GM06990 (cell line): ENCODE data around the gene GTPBP1.

Experiments used
- DNase-seq: peaks from one replicate; pipeline ENCODE4 v3.0.0-alpha.2; 2011; ENCODE audit not compliant: insufficient read length; ENCODE audit errors: extremely low read depth
- H3K27me3 ChIP-seq: replicated peaks from 2 replicates; pipeline ENCODE4 v1.6.0; 2011; ENCODE audit warnings: low read length; ENCODE audit not compliant: control insufficient read depth, insufficient read depth
- H3K36me3 ChIP-seq: 2 replicates; pipeline ENCODE4 v1.5.1; 2011; ENCODE audit warnings: low read length; ENCODE audit not compliant: control insufficient read depth, insufficient read depth
- H3K4me3 ChIP-seq: replicated peaks from 2 replicates; pipeline ENCODE4 v1.5.1; 2011; ENCODE audit warnings: low read depth, mild to moderate bottlenecking, control low read depth, low read length
- CTCF ChIP-seq: IDR thresholded peaks from 2 replicates; pipeline ENCODE4 v1.5.1; 2011; ENCODE audit warnings: low read length, control low read depth, mild to moderate bottlenecking, inconsistent platforms; ENCODE audit not compliant: insufficient read depth, poor library complexity, severe bottlenecking

The GTPBP1 gene

GRCh38 chr22:38751422-38752346 lies 45.9 kb downstream of the GTPBP1 start:
- TF ChIP-seq CTCF, result no peak
- peaks cover 26% of the 10 kb centered on the region for H3K36me3 ChIP-seq
- DNase-seq, result peak; percentile 83
- H3K27me3 ChIP-seq, result no peaks in the 10 kb centered on the region
- H3K4me3 ChIP-seq, result peak overlapping the region; percentile 19; the same call in 1 of the 2 replicates

DNA sequence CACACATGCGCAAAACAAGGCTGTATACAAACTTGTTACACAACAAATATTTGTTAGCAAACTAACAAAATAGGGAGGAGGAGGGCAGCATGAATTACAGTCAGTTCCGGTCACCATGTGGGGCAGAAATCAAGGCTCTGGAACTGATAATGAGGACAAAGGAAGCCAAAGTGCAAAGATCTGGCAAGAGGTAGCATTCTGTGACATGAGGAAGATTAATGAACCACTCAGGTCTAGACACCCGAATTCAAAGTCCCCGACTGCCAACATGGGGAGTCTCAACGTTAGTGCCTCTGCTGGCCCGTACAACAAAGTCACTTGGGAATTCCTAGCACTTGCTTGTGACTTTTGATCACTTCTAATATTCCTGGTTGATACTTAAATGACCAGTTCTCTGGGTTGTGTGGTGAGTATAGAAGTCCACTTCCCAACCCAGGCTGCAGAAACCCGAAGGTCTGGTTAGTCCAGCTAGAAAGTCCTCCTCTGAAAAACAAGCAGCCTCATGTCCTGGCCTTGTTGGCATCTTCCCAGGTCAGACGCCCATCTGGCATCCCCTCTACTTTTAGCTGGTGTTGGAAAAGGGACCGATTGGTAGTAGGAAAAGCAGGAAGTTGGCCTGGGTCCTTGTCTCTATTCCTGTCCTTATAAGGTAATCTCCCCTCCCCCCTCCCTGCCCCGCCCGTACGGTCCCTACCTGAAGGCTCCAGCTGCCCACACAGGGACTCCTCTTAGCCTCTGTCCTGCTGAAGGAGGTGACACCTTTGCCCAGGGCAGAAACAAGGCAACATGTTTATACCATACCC lies 48.4 kb downstream of the GTPBP1 start:
- no peaks in the 10 kb centered on the region for H3K27me3 ChIP-seq
- no peak for TF ChIP-seq CTCF
- H3K36me3 ChIP-seq, result peaks cover 22% of the 10 kb centered on the region
- DNase-seq, result no peak
- H3K4me3 ChIP-seq, result peak overlapping the region; percentile 91

DNA sequence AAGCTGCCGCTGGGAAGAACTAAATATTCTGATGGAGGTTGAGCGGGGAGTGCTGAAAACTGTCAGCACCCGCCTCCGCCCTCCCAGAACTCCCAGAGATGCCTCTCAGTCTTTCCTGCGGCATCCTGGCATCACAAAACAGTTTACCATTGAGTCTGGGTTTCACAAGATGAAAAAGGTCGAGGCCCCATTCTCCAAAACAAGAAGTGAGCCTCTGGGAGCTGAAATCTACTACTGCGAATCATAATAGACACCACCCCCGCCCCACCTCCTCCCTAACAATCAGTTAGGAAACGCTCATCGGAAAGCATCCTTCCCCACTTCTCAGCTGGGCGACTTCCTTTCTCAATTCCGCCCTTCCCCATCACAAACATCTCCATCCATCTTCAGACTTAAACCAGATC lies 49.0 kb downstream of the GTPBP1 start:
- no peak for DNase-seq
- Histone ChIP-seq H3K36me3 (peaks cover 16% of the 10 kb centered on the region), H3K27me3 (no peaks in the 10 kb centered on the region), H3K4me3 (peak overlapping the region; percentile 91)
- no peak for TF ChIP-seq CTCF

DNA sequence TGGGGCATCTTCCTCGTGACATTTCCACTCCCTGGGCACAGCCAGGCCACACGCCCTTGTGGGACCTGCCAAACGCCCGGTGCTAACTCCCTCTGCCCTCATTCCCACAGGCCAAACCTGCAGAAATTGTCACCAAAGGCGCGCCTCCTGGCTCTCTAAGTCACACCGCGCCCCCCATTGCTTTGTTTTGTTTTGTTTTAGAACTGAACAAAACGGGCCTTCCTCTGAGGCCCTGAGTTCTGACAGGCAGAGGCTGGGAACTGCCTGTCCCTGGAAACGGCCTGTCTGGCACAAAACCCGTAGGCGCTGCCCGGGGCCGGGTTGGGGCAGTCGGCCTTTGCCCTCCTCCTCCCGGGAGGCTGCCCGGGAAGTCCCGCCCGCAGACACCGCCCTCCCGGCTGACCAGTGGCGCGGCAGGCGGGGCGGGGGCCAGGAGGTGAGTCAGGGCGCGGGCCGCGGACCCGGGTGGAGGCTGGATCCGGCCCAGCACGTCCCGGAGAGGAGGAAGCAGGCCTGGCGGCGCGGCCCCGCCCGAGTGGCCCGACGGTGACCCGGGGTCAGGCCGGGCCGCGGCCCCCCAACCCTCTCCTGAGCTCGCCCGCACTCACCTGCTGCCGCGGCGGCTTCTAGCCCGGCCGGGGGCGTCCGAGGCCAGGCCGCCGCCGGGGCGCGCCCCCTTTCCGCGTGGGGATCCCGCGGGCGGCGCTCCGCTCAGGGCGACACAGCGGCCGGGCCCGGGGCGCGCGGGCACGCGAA lies 49.6 kb downstream of the GTPBP1 start:
- Histone ChIP-seq H3K36me3 (peaks cover 11% of the 10 kb centered on the region), H3K4me3 (peak overlapping the region; percentile 91), H3K27me3 (no peaks in the 10 kb centered on the region)
- peak; percentile 70 for DNase-seq
- no peak for TF ChIP-seq CTCF

DNA sequence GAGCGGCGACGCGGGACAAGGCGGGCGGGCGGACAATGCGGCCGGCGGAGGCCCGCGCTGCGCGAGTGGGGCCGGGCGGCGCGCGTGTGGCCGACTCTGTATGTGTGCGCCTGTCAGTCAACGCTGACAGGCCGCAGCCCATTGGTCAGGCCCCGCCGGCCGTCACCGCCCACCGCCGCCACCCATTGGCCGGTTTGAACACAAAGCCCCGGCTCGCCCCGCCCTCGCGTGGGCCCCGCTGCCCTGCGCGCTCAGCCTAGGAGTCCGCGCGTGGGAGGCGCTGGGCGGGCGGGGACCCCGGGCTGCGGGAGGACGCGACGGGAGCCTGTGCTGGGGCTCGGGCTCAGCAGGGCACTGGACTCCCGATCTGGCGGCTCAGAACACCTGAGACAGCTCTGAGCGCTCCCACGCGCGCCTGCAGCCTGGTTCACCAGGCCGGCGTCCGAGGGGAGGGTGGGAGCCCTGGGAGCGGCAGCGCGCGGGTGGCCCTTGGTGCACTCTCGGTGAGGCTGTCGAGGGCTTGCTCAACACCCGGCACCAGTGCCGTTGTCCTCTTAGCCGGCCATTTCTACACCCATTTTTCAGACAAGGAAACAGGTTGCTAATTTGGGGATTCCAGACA lies 50.3 kb downstream of the GTPBP1 start, which contains the start of gene SUN2:
Gene SUN2 (minus strand): TSS at position 88 of the 622 bp plus-strand sequence. CDS start 3,370 bp downstream, outside the sequence.
- peak within 1 kb of the TSS; percentile 91 for H3K4me3 ChIP-seq
- H3K27me3 ChIP-seq, result no peaks in the 10 kb centered on the region
- H3K36me3 ChIP-seq, result peaks cover 4% of the 10 kb centered on the region
- DNase-seq, result peak; percentile 94
- TF ChIP-seq CTCF, result no peak
